GM18526 (cell line): ENCODE data around the gene ZNF777.
A peak's percentile ranks its signal among the peaks of the same experiment; 100 is the strongest.

ENCODE experiments used
- POLR2A ChIP-seq: IDR thresholded peaks from 3 replicates; pipeline ENCODE4 v1.6.1; 2011; ENCODE audit not compliant: insufficient read length; ENCODE audit errors: extremely low read depth

Gene ZNF777

GRCh38 chr7:149460493-149461277, at the start of gene ZNF777:
ZNF777 (minus strand) TSS chr7:149461062; CDS start chr7:149456022, 5,040 bp downstream.
- TF ChIP-seq POLR2A = peak; percentile 66

- no peak for TF ChIP-seq POLR2A
These were observed 49.4 kb upstream of the ZNF777 start for GRCh38 chr7:149510248-149510647.

- no peak for TF ChIP-seq POLR2A
These were observed 48.9 kb upstream of the ZNF777 start for GRCh38 chr7:149509774-149510173.

GRCh38 chr7:149505551-149505950, 44.7 kb upstream of the ZNF777 start:
- TF ChIP-seq POLR2A = no peak

GRCh38 chr7:149501651-149502050, 40.8 kb upstream of the ZNF777 start:
- TF ChIP-seq POLR2A = no peak

- no peak for TF ChIP-seq POLR2A
These were observed 40.0 kb upstream of the ZNF777 start for GRCh38 chr7:149500910-149501309.

GRCh38 chr7:149500201-149500600, 39.3 kb upstream of the ZNF777 start:
- TF ChIP-seq POLR2A = no peak

GRCh38 chr7:149498811-149499210, 37.9 kb upstream of the ZNF777 start:
- TF ChIP-seq POLR2A = no peak

GRCh38 chr7:149497467-149498261, 36.8 kb upstream of the ZNF777 start, which contains the start of gene ZNF746:
ZNF746 (minus strand) TSS chr7:149497809; CDS start chr7:149497536, 273 bp downstream.
- TF ChIP-seq POLR2A = peak; percentile 60

GRCh38 chr7:149496642-149497391, 36.0 kb upstream of the ZNF777 start:
- TF ChIP-seq POLR2A = no peak

GRCh38 chr7:149495785-149496641, 35.2 kb upstream of the ZNF777 start:
- TF ChIP-seq POLR2A = no peak

- TF ChIP-seq POLR2A = no peak
These were observed 34.0 kb upstream of the ZNF777 start for GRCh38 chr7:149494738-149495368.

GRCh38 chr7:149493366-149493765, 32.5 kb upstream of the ZNF777 start:
- TF ChIP-seq POLR2A = no peak
